PFSK-1 (cell line): Measurements from ENCODE around the gene WRAP73.

Source experiments
- FOXP2 ChIP-seq: optimal IDR thresholded peaks from 2 replicates; pipeline ENCODE3; 2011; ENCODE audit warnings: borderline replicate concordance, control low read depth, inconsistent platforms; ENCODE audit not compliant: insufficient read depth; ENCODE audit errors: extremely low read length, extremely low read depth
- POLR2AphosphoS5 ChIP-seq: IDR thresholded peaks from 2 replicates; pipeline ENCODE4 v1.6.1; 2012; ENCODE audit warnings: low read depth, mild to moderate bottlenecking, control low read depth, low read length, moderate library complexity
- SIN3A ChIP-seq: IDR thresholded peaks from 2 replicates; pipeline ENCODE4 v1.6.1; 2012; ENCODE audit warnings: mild to moderate bottlenecking, low read length, moderate library complexity, borderline replicate concordance; ENCODE audit not compliant: insufficient read depth
- TAF1 ChIP-seq: IDR thresholded peaks from 2 replicates; pipeline ENCODE4 v1.6.1; 2012; ENCODE audit warnings: low read length, control low read depth, borderline replicate concordance; ENCODE audit not compliant: insufficient read depth
- TF ChIP-seq, protein P1 (sequence below), 2 experiments: IDR thresholded peaks; 2 replicates each; pipeline versions ENCODE4 v1.6.1 to v1.8.0; 2011 to 2012; ENCODE audit warnings: low read depth in 2 of 2, low read length in 2 of 2, control low read depth in 1 of 2, inconsistent platforms in 1 of 2, mild to moderate bottlenecking in 1 of 2, moderate library complexity in 1 of 2; ENCODE audit not compliant: insufficient read depth in 1 of 2

The WRAP73 gene

DNA sequence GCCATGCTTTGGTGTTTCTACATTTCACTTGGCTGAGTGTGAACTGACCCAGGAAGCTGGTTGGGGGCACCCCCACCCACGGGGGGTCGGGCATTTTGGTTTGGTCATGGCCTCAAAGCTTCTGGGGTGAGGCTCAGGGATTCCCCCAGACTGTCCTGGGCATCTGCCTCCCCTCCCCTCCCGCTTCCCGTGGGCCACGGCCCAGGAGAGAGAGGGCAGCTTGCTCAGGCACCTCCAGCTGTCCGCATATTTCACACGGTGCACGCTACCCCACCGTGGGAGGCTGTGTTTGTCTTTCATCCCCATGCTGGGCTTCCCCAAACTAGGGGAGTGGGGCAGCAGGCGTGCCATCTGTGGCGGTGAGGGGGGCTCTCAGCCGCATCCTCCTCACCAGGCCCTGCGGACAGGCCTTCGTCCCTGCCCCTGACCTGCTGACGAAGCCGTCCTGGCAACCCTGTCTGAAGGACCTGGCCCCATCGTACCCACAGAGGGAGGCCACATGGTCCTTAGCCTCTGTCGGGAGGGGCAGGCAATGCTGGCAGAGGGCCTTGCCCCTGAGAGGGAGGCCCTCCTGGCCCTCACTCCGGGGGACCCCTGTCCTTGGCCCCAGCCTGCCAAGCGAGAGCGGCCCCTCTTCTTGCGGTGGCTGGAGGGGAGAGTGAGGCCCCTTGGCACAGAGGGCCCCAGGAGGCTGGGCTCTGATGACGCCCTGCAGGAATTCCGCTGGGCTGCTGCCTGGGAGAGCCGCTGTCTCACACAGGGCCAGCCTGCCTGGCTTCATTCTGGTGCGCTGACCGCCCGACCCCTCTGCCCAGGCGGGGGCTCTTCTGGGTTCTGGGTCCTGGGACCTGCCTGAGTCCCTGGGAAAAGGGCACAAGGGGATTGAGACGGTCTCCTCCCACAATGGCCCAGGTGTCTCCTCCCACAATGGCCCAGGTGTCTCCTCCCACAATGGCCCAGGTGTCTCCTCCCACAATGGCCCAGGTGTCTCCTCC, 24.5 kb upstream of the WRAP73 start:
- TF ChIP-seq SIN3A (no peak), POLR2AphosphoS5 (no peak), TAF1 (no peak), FOXP2 (no peak)
- TF ChIP-seq, protein P1, sequence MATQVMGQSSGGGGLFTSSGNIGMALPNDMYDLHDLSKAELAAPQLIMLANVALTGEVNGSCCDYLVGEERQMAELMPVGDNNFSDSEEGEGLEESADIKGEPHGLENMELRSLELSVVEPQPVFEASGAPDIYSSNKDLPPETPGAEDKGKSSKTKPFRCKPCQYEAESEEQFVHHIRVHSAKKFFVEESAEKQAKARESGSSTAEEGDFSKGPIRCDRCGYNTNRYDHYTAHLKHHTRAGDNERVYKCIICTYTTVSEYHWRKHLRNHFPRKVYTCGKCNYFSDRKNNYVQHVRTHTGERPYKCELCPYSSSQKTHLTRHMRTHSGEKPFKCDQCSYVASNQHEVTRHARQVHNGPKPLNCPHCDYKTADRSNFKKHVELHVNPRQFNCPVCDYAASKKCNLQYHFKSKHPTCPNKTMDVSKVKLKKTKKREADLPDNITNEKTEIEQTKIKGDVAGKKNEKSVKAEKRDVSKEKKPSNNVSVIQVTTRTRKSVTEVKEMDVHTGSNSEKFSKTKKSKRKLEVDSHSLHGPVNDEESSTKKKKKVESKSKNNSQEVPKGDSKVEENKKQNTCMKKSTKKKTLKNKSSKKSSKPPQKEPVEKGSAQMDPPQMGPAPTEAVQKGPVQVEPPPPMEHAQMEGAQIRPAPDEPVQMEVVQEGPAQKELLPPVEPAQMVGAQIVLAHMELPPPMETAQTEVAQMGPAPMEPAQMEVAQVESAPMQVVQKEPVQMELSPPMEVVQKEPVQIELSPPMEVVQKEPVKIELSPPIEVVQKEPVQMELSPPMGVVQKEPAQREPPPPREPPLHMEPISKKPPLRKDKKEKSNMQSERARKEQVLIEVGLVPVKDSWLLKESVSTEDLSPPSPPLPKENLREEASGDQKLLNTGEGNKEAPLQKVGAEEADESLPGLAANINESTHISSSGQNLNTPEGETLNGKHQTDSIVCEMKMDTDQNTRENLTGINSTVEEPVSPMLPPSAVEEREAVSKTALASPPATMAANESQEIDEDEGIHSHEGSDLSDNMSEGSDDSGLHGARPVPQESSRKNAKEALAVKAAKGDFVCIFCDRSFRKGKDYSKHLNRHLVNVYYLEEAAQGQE (IDR thresholded peaks at IDR 0.05; ENCODE audit: insufficient read depth in 1 of 2, low read depth in 2 of 2, low read length in 2 of 2): no peak

DNA sequence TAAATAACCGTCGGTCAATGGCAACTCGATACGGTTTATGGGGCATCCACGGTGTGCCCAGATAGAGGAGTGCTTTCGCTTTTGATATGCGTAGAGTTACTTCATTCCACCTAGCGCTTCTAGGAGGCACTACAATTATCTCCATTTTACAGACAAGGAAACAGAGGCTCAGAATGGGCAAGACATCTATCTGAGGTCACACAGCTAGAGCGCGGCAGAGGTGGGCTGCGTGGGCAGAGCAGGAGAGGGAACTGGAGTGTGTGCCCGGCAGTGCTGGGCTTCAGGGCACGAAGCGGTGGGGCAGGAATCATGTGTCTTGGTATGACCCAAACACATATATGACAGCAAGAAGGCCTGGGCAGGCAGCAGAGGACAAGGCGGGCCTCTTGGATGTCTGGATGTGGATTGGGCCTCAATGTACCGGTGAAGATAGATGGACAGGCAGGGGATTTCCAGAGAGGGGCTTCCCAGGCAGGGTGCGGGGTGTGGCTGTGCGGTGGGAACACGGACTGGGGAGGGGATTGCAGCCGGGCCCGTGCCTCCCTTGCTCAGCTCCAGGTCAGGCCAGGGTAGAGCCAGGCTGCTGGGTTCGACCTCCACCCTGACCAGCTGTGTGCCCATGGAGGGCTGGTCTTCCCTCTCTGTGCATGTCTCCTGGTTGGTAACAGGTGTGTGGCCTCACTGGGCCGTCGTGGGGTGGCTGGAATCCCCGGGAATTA, 23.6 kb upstream of the WRAP73 start:
- no peak for TF ChIP-seq TAF1
- TF ChIP-seq POLR2AphosphoS5: no peak
- TF ChIP-seq SIN3A: no peak
- TF ChIP-seq, protein P1 (IDR thresholded peaks at IDR 0.05; ENCODE audit: insufficient read depth in 1 of 2, low read depth in 2 of 2, low read length in 2 of 2): no peak
- no peak for TF ChIP-seq FOXP2

DNA sequence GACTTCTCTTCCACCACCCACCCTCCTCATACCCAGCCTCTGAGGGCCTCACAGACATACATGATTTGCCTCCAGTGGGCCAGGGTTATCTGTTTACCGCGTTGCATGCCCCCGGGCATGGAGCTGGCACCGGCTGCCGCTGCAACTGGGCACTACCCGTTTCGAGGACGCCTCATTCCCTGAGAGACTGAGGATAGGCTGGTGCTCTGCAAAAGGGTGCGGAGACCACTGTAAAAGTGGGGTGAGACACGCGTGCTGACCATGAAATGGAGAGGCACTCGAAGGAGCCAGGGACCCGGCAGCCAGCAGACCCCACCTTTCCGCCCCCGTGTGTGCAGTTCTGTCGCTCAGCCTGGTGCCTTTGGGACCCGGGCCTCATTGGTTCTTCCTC, 23.1 kb upstream of the WRAP73 start:
- no peak for TF ChIP-seq TAF1
- no peak for TF ChIP-seq FOXP2

DNA sequence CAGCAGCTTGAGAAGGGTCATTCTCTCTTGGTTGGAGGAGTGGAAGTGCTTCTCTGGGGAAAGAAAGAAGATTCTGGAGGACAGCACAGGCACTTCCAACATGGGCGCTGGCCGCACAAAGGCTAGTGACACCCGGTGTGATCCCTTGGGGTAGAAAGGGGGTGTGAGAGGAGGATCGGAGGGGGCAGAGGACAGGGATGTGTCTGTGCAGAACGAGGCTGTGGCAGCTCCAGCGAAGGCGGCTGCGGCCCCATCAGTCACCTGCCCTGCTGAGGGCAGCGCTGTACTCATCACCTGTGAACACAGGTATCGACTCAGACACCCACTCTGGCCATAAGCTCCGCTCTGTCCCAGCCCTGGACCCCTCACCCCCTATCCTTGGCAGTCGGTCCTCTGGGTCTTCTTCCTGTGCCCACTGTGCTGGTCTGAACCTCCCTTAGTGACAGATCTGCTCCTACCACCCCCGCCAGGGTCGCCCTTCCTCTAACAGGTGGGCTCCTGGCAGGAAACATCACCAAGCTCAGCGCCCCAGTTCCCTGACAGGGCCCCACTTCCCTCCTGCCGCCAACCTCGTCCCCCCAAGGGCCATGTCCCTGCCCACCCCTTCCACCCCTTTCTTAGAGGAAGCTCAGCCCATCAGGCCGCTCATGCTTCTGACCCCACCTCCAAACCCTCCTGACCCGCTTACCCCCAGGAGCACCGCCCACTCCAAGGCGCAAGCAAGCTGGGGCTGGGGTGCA, 22.5 kb upstream of the WRAP73 start:
- TF ChIP-seq FOXP2: no peak
- TF ChIP-seq SIN3A: no peak
- TF ChIP-seq TAF1: no peak
- TF ChIP-seq, protein P1 (IDR thresholded peaks at IDR 0.05; ENCODE audit: insufficient read depth in 1 of 2, low read depth in 2 of 2, low read length in 2 of 2): no peak
- TF ChIP-seq POLR2AphosphoS5: no peak
